Small intestine (tissue), 7 donors: Measurements from ENCODE around the gene HDAC9. TPM values are rescaled to one million over a fixed set of nuclear protein-coding genes. Genes with fewer than 3 reads are reported as not detected.

Source experiments
- DNase-seq, 2 donors: peaks; one replicate each; pipeline versions ENCODE4 v3.0.0 to v3.0.0-alpha.2; 2013
- FAIRE-seq: peaks from 2 replicates; lab custom pipeline; 2012; peaks lifted over from hg19 to GRCh38; lab: Jason Lieb, UNC
- H3K27ac ChIP-seq, 3 donors: one replicate each; pipeline ENCODE4 v1.5.1; 2013; ENCODE audit warnings: low read length in 2 of 3, mild to moderate bottlenecking in 2 of 3, control low read depth in 1 of 3, inconsistent platforms in 1 of 3, low read depth in 1 of 3, moderate library complexity in 1 of 3
- H3K27me3 ChIP-seq, 3 donors: one replicate each; pipeline ENCODE4 v1.6.1; 2013; ENCODE audit warnings: low read length in 3 of 3, inconsistent platforms in 1 of 3; ENCODE audit not compliant: control insufficient read depth in 3 of 3, insufficient read depth in 3 of 3
- H3K36me3 ChIP-seq, 3 donors: one replicate each; pipeline ENCODE4 v1.6.1; 2013; ENCODE audit warnings: low read length in 3 of 3, inconsistent platforms in 1 of 3, low read depth in 1 of 3, mild to moderate bottlenecking in 1 of 3, moderate library complexity in 1 of 3; ENCODE audit not compliant: control insufficient read depth in 3 of 3, insufficient read depth in 2 of 3
- H3K4me1 ChIP-seq, 3 donors: one replicate each; pipeline ENCODE4 v1.6.1; 2013; ENCODE audit warnings: low read length in 2 of 3, inconsistent platforms in 1 of 3, low read depth in 1 of 3, mild to moderate bottlenecking in 1 of 3, moderate library complexity in 1 of 3; ENCODE audit not compliant: control insufficient read depth in 3 of 3, insufficient read depth in 2 of 3
- H3K4me3 ChIP-seq, 3 donors: one replicate each; pipeline ENCODE4 v1.5.1; 2013; ENCODE audit warnings: low read length in 3 of 3, control low read depth in 1 of 3, inconsistent platforms in 1 of 3, low read depth in 1 of 3, mild to moderate bottlenecking in 1 of 3, moderate library complexity in 1 of 3
- H3K9me3 ChIP-seq, 2 donors: one replicate each; pipeline ENCODE4 v1.6.1; 2013; ENCODE audit warnings: low read depth in 1 of 2, low read length in 1 of 2; ENCODE audit not compliant: control insufficient read depth in 2 of 2, insufficient read depth in 1 of 2
- WGBS, 3 donors: extraction: QIAGEN DNeasy Blood & Tissue Kit; methylation state at CpG; one replicate each; pipeline ENCODE4 v1.1.7; 2013; 5-methylcytosine and 5-hydroxymethylcytosine counted together
- polyA plus RNA-seq, 4 donors: library from polyadenylated mRNA; stranded (reverse) in 3 of 4; unstranded in 1 of 4; fragments of 200-250 nt in 3 of 4; fragments of 120-200 nt in 1 of 4; gene quantifications; one replicate each; pipeline versions ENCODE4 v1.2.1 to v1.2.3, GENCODE V29; 2013
- donor health status: healthy with polysubstance abuse.
- donor health status: control.
- donor health status: control.
- donor health status: Bipolar disorder and iron deficiency.
- donor health status: healthy.

Gene HDAC9
- polyA plus RNA-seq, 4 donors: 2.2 to 2.7 (median 2.7) TPM; not detected in 1

- H3K27me3 ChIP-seq: no peaks in the 10 kb centered on the region
- no peaks in the 10 kb centered on the region for H3K36me3 ChIP-seq
- FAIRE-seq (no peak), DNase-seq (no peak)
- WGBS, 3 donors: 75 to 86% (median 82%) methylated on average over 5 of the region's 5 CpGs
- no peak overlapping the region for H3K4me3 ChIP-seq
- H3K27ac ChIP-seq: no peak overlapping the region
- H3K9me3 ChIP-seq: no peaks in the 10 kb centered on the region
- no peaks in the 10 kb centered on the region for H3K4me1 ChIP-seq
Observed at GRCh38 chr7:18873734-18874336, 378.3 kb downstream of the HDAC9 start.

DNA sequence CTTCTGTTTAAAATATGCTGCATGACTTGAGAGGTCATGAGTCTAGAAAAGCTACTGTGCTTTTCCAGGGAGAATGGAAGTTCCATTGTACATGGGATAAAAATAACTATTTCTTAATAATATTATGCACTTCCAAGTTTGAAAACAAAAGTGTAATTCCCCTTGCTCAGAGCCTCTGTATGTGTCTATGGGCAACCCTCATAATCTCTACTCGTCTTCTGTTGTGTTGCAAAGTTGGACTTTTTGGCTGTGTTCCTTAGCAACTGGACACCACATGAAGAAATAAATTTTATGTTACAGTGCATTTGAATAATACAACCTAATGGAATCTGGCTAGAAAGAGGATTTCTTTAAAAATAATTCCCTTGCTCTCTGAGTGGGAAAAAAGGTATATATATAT, 379.3 kb downstream of the HDAC9 start:
- 55 to 79% (median 67%) methylated on average over 1 of the region's 1 CpG for WGBS, 3 donors

DNA sequence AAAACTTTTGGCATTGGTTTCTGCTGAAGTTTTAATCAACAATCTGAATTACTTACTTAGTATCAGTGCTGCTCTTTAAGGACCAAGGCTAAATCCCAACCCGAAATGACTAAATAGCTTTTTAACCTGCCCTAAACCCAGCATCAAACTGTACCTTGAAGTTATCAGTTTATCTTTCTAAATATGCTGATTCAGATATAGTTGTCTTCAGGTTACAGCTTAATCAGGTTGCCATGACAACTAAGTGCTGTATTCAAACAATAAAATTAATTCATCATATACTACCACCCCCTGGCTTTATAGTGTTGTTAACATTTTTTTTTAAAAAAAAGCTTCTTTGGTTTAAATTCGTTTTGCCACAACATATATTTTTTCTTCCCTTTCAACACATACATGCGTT, 382.3 kb downstream of the HDAC9 start:
- no peak overlapping the region for H3K27ac ChIP-seq
- FAIRE-seq (no peak), DNase-seq (no peak)
- WGBS, 3 donors: 61 to 69% (median 68%) methylated on average over 3 of the region's 3 CpGs
- no peak overlapping the region for H3K4me3 ChIP-seq
- no peaks in the 10 kb centered on the region for H3K27me3 ChIP-seq
- H3K36me3 ChIP-seq: no peaks in the 10 kb centered on the region
- H3K9me3 ChIP-seq: no peaks in the 10 kb centered on the region
- no peaks in the 10 kb centered on the region for H3K4me1 ChIP-seq

More for the DNA sequence above, 379.3 kb downstream of the HDAC9 start:
- H3K27ac ChIP-seq: no peak overlapping the region
- DNase-seq (no peak), FAIRE-seq (no peak)
- no peaks in the 10 kb centered on the region for H3K4me1 ChIP-seq
- H3K9me3 ChIP-seq: no peaks in the 10 kb centered on the region
- no peak overlapping the region for H3K4me3 ChIP-seq
- no peaks in the 10 kb centered on the region for H3K27me3 ChIP-seq
- H3K36me3 ChIP-seq: no peaks in the 10 kb centered on the region

- 78 to 85% (median 83%) methylated on average over 4 of the region's 4 CpGs for WGBS, 3 donors
- no peak for FAIRE-seq
- no peak for DNase-seq
- H3K27ac ChIP-seq: no peak overlapping the region
- no peak overlapping the region for H3K4me3 ChIP-seq
- peaks cover 0 to 2% of the 10 kb centered on the region in 2 donors for H3K9me3 ChIP-seq
- no peaks in the 10 kb centered on the region for H3K36me3 ChIP-seq
- no peaks in the 10 kb centered on the region for H3K4me1 ChIP-seq
- H3K27me3 ChIP-seq: no peaks in the 10 kb centered on the region
Observed at GRCh38 chr7:18886832-18887231, 391.3 kb downstream of the HDAC9 start.

GRCh38 chr7:18889436-18889835, 393.9 kb downstream of the HDAC9 start:
- FAIRE-seq (no peak), DNase-seq (no peak)
- H3K36me3 ChIP-seq: no peaks in the 10 kb centered on the region
- no peak overlapping the region for H3K4me3 ChIP-seq
- H3K9me3 ChIP-seq: peaks cover 0 to 2% of the 10 kb centered on the region in 2 donors
- 60 to 67% (median 64%) methylated on average over 1 of the region's 1 CpG for WGBS, 3 donors
- no peak overlapping the region for H3K27ac ChIP-seq
- H3K4me1 ChIP-seq: no peaks in the 10 kb centered on the region
- H3K27me3 ChIP-seq: no peaks in the 10 kb centered on the region

- Histone ChIP-seq H3K9me3 (peaks cover 0 to 2% of the 10 kb centered on the region in 2 donors), H3K4me1 (no peaks in the 10 kb centered on the region), H3K27ac (no peak overlapping the region), H3K4me3 (no peak overlapping the region), H3K27me3 (no peaks in the 10 kb centered on the region), H3K36me3 (no peaks in the 10 kb centered on the region)
- WGBS, 3 donors: 43 to 59% (median 55%) methylated on average over 2 of the region's 2 CpGs
- DNase-seq: no peak
- no peak for FAIRE-seq
Observed at GRCh38 chr7:18890134-18890533, 394.6 kb downstream of the HDAC9 start.

GRCh38 chr7:18890885-18891621, 395.5 kb downstream of the HDAC9 start:
- no peak for FAIRE-seq
- Histone ChIP-seq H3K36me3 (no peaks in the 10 kb centered on the region), H3K27me3 (no peaks in the 10 kb centered on the region), H3K27ac (no peak overlapping the region), H3K9me3 (peaks cover 0 to 2% of the 10 kb centered on the region in 2 donors), H3K4me1 (no peaks in the 10 kb centered on the region), H3K4me3 (no peak overlapping the region)
- no peak for DNase-seq
- WGBS, 3 donors: 60 to 80% (median 73%) methylated on average over 4 of the region's 4 CpGs

GRCh38 chr7:18893156-18893555, 397.6 kb downstream of the HDAC9 start:
- no peaks in the 10 kb centered on the region for H3K4me1 ChIP-seq
- DNase-seq (peak in 1 of 2 donors; percentile 9), FAIRE-seq (no peak)
- no peak overlapping the region for H3K27ac ChIP-seq
- H3K27me3 ChIP-seq: no peaks in the 10 kb centered on the region
- 22 to 82% (median 59%) methylated on average over 3 of the region's 3 CpGs for WGBS, 3 donors
- no peaks in the 10 kb centered on the region for H3K36me3 ChIP-seq
- no peaks in the 10 kb centered on the region for H3K9me3 ChIP-seq
- no peak overlapping the region for H3K4me3 ChIP-seq
